GM12801 (cell line): ENCODE results near the gene RSPO4.

Experiments
- TF ChIP-seq, protein P1 (sequence below): IDR thresholded peaks from one replicate; pipeline ENCODE4 v1.5.1; 2011; ENCODE audit warnings: control low read depth; ENCODE audit not compliant: insufficient read length; ENCODE audit errors: extremely low read depth

RSPO4 gene

DNA sequence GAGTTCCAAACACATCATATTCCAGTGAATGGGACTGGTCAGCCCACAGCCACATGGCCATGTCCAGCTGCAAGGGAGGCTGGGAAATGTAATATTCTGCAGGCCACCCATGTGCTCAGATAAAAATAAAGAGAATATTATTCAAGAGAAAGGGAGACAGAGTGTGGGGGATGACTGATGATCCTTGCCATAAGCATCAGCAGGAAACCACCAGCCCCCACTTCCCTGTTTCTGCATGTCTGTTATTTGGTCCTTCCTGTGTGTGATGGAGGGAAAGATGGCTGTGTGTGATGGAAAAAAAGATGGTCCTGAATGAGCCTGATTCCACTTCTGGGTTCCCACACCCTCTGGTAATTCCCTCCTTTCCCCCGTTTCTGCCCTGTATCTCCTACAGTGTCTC, 13.1 kb upstream of the RSPO4 start:
- TF ChIP-seq, protein P1, sequence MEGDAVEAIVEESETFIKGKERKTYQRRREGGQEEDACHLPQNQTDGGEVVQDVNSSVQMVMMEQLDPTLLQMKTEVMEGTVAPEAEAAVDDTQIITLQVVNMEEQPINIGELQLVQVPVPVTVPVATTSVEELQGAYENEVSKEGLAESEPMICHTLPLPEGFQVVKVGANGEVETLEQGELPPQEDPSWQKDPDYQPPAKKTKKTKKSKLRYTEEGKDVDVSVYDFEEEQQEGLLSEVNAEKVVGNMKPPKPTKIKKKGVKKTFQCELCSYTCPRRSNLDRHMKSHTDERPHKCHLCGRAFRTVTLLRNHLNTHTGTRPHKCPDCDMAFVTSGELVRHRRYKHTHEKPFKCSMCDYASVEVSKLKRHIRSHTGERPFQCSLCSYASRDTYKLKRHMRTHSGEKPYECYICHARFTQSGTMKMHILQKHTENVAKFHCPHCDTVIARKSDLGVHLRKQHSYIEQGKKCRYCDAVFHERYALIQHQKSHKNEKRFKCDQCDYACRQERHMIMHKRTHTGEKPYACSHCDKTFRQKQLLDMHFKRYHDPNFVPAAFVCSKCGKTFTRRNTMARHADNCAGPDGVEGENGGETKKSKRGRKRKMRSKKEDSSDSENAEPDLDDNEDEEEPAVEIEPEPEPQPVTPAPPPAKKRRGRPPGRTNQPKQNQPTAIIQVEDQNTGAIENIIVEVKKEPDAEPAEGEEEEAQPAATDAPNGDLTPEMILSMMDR: no peak

DNA sequence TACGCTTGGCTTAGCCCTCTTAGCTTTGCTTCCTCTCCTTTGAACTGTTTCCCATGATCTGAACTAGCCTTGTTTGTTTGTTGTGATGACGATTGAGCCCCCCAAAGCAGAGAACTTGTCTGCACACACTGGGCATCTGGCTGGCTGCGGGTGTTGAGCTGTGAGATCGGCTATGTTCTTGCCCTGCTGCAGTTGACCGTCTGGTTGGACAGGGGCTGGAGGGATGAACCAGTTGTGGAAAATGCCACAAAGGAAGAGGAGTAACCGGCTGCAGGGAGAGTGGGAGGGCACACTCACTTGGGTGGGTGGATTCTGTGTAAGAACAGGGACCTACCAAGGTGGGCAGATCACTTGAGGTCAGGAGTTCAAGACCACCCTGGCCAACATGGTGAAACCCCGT, 12.4 kb upstream of the RSPO4 start:
- TF ChIP-seq, protein P1: no peak

DNA sequence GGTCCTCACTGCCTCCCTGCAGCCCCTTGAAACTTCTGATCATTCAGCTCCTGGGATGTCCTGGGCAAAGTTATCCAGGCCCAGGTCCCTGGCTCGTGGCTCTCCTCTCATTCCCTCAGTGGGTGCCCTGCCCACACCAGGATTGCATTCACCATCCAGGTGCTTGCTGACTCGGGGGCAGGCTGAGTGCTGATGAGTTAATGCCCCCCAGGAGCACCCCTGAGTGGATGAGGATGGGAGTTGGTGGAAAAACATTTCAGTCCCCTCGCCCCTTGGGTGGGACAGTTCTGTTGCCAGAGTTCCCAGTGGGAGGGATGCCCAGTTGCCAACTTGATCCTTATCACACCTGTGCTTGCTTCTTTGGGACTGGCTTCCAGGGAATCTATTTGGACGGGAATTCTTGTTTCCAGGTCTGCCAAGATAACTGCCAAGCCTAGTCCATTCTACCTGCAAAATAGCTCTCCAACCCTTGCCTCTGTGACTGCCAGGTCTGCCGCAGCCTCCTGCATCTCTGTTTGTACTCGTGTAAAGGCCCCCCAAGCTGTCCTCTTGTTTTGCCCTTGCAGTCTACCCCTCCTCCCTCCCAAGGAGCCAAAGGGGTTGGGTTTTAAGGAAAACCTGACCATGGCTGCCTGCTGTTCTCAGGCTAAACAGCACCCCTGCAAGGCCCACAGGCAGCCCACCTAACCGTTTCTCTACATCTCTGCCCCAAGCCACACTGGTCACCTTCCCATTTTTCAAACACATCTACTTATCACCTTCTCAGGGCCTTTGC, 11.6 kb upstream of the RSPO4 start:
- TF ChIP-seq, protein P1: no peak

DNA sequence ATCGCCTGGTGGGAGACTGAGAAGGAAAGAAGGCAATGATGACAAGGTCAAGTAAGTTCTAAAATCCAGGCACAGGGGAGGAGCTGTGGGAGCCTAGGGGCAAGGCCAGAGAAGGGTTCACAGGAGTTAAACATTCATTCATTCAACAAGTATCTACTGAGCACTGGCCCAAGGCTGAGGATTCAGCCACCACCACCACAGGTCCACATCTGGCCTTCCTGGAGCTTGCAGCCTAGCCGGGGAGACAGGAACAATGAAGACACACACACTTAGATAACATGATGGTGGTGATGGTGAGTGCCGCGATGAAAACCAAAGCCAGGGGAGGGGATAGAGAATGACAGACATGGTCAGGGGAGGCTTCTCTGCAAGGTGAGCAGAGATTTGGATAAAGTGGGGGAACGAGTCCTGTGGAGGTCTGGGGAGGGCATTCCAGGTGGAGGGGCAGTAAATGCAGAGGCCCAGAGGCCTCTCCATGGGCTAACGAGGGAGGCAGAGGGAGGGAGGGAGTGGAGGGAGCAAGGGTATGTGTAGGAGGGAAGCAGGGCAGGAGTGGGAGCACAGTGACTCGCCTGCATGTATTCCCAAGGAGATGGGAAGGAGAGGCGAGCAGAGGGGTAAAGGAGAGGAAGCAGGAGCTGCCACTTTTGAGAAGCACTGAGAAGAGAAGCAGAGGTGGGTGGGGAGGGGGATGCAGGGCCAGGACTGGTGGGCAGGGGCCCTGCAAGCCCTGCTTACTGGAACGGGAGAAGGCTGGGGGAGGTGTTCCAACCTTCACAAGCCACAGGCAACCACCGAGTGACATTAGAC, 10.5 kb upstream of the RSPO4 start:
- TF ChIP-seq, protein P1: no peak

DNA sequence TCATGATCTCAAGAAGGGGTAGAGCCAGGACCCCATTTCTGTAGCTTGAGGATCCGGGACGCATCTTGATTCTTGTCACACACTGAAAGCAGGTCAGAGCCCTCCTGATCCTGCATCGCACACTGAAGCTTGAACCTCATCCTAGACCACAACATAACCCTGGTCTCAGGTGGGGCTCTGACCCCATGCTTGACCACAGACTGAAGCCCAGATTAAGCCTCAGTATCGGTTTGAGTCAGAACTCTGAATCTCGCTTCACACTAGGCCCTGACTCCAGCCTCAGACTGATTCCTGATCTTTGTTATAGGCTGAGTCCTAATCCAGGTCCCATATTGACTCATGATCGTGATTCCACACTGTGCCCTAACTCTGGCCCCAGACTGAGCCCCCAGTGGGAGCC, 8.5 kb upstream of the RSPO4 start:
- TF ChIP-seq, protein P1: no peak

DNA sequence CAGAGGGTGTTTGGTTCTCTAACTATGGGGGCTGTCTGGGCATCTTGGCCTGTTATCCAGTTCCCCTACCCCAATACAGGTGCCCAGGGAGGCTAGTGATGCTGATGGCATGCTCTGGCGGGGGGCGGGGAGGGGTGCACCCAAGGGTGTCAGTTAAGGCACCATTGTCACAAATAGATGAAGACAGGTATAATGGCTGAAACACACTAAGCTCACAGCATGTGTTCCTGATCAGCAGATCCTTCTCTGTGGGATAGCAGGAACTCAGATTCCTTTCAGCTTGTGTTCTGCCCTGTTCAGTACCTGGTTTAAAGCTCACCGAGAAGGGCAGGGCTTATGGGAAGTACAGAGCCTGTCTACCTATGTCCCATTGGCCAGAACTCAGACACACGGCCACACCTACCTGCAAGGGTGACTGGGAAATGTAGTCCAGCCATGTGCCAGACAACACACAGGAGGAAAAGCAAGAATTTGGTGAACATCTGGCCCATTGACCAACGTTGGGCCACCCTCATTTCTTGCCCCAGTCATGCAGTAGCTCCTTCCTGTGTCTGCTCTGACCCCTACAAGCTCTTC, 3.4 kb upstream of the RSPO4 start:
- TF ChIP-seq, protein P1: no peak

DNA sequence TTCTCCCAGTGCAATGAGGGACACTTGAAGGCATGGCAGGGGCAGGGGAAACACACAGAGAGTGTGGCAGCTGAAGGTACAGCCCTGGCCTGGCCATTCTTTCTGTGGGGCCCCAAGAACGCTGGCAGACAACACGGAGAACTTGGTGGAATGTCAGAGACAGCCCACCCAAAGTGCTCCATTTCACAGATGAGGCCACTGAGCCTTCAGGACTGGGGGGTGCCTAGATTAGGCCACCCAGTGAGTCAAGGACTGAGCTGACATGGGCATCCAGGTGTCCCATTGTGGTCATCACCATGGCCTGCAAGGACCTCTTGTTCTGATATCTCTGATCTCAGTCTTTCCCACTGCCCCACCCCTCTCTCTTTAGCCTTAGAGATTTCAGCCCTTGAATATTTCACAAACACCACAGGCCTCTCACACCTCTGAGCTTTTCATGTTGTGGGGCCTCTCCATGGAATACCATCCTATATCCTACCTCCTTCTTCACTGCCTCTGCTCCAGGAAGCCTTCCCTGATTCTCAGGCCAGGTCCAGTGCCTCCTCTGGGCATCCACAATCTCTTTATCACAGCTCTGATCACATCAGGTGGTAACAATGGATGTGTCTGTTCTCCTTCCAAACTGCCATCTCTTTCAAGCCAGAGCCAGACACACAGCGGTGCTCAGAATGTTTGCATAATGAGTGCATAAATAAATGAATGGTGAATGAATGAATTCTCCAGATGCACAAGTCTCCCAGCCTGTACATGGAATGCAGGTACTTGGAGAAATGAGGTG, 2.0 kb upstream of the RSPO4 start:
- TF ChIP-seq, protein P1: no peak
